ENCODE measurements around the gene KCND3.
A peak's percentile ranks its signal among the peaks of the same experiment; 100 is the strongest.

The KCND3 gene

DNA sequence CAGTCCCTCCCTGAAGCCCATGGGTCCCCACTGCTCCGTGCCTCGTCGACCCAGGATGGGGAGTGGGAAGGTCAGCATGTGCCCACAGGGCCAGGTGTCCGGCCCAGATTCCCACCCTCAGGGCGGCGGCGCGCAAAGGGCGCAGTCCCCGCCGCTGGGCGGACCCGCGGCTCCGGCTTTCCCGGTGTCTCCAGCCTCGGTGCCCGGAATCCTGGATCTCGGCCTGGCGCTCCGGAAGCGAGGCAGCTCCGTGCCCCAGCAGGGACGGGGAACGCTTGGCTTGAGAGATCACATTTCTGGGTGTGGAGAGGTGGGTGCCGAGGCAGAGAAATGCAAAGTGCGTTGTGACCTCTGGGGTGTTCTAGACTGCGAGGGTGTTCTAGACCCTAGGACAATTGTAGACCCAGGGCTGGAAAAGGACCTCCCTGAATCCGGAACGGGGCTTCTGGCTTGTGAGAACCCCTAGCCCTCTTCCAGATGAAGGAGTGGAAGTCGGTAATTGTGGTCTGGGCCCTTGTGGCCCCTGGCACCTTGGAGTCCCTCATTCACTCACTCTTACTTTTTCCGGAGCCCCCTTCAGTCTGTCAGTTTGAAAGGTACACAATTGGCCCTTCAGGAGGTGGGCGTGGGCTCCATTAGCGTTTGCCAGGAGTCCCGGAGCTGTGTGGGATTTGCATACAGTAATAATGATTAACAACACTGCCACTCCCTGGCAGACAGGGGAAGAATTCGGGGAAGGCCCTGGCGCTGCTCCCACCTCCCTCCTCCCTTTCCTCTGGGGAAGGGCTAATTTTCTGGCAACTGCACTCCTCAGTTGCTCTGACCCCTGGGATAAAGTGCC, 1.6 kb upstream of the KCND3 start:
- TF ChIP-seq POLR2AphosphoS5 (IDR thresholded peaks at IDR 0.05; ENCODE audit: low read depth) (no peak), SPI1 (IDR thresholded peaks at IDR 0.05; ENCODE audit: borderline replicate concordance, low read depth) (no peak), GABPA (IDR thresholded peaks at IDR 0.05; ENCODE audit: low read depth) (no peak)
- TF ChIP-seq, protein P1, sequence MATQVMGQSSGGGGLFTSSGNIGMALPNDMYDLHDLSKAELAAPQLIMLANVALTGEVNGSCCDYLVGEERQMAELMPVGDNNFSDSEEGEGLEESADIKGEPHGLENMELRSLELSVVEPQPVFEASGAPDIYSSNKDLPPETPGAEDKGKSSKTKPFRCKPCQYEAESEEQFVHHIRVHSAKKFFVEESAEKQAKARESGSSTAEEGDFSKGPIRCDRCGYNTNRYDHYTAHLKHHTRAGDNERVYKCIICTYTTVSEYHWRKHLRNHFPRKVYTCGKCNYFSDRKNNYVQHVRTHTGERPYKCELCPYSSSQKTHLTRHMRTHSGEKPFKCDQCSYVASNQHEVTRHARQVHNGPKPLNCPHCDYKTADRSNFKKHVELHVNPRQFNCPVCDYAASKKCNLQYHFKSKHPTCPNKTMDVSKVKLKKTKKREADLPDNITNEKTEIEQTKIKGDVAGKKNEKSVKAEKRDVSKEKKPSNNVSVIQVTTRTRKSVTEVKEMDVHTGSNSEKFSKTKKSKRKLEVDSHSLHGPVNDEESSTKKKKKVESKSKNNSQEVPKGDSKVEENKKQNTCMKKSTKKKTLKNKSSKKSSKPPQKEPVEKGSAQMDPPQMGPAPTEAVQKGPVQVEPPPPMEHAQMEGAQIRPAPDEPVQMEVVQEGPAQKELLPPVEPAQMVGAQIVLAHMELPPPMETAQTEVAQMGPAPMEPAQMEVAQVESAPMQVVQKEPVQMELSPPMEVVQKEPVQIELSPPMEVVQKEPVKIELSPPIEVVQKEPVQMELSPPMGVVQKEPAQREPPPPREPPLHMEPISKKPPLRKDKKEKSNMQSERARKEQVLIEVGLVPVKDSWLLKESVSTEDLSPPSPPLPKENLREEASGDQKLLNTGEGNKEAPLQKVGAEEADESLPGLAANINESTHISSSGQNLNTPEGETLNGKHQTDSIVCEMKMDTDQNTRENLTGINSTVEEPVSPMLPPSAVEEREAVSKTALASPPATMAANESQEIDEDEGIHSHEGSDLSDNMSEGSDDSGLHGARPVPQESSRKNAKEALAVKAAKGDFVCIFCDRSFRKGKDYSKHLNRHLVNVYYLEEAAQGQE (IDR thresholded peaks at IDR 0.05; ENCODE audit: insufficient replicate concordance, low read depth): no peak
- TF ChIP-seq, protein P2, sequence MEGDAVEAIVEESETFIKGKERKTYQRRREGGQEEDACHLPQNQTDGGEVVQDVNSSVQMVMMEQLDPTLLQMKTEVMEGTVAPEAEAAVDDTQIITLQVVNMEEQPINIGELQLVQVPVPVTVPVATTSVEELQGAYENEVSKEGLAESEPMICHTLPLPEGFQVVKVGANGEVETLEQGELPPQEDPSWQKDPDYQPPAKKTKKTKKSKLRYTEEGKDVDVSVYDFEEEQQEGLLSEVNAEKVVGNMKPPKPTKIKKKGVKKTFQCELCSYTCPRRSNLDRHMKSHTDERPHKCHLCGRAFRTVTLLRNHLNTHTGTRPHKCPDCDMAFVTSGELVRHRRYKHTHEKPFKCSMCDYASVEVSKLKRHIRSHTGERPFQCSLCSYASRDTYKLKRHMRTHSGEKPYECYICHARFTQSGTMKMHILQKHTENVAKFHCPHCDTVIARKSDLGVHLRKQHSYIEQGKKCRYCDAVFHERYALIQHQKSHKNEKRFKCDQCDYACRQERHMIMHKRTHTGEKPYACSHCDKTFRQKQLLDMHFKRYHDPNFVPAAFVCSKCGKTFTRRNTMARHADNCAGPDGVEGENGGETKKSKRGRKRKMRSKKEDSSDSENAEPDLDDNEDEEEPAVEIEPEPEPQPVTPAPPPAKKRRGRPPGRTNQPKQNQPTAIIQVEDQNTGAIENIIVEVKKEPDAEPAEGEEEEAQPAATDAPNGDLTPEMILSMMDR (IDR thresholded peaks at IDR 0.05; ENCODE audit: insufficient read depth, low read length): no peak
- H3K4me3 ChIP-seq (replicated peaks; ENCODE audit: insufficient read depth, low read length): no peak overlapping the region
- no peak overlapping the region for H3K27ac ChIP-seq (replicated peaks)
- peaks cover 63% of the 10 kb centered on the region for H3K27me3 ChIP-seq (ENCODE audit: insufficient read depth, poor library complexity, severe bottlenecking)
- peak in 1 of 2 experiments; percentile 25 for DNase-seq (ENCODE audit: low read depth in 1 of 2, low spot score in 1 of 2)

DNA sequence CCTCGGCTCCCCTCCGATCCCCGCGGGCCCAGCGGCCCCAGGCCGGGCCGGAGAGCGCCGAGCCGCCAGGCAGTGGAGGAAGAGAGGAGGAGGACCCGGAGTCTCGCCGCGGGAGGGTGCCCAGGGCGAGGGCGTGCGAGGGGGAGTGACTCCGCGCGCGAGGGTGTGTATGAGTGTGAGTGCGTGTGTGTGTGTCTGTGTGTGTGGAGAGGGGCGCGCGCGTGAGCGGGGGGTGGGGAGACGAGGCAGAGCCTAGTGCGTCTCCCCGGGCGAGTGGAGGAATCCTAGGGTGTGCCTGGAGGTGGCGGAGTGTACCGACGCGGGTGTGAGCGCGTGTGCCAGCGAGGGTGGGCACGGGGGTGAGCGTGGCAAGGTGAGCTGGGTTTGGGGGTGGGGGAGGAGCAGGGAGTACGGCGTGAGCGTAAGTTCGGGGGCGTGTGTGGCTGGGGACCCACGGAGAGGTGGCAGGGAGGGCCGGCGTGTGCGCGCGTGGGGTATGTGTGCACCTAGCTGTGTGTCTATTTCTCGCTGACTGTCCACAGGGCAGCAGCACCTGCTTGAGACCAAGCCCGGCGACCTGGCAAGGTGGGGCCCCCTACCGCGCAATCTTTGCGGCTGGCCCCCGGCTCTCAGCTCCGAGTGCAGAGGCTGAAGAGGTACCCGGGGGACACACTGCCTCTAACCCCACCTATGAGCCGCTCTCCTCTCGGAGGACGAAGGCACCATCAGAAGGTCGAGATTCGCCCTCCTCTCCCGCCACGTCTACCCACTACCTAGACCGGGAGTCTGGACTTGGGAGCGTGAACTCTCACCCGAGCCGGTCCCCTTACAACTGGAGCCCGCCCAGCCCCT, 784 bp upstream of the KCND3 start:
- Histone ChIP-seq H3K27me3 (ENCODE audit: insufficient read depth, poor library complexity, severe bottlenecking) (peaks cover 58% of the 10 kb centered on the region), H3K4me3 (replicated peaks; ENCODE audit: insufficient read depth, low read length) (peak overlapping the region; percentile 14), H3K27ac (replicated peaks) (no peak overlapping the region)
- DNase-seq (ENCODE audit: low read depth in 1 of 2, low spot score in 1 of 2): peak in 1 of 2 experiments; percentile 6
- TF ChIP-seq, protein P1 (IDR thresholded peaks at IDR 0.05; ENCODE audit: insufficient replicate concordance, low read depth): no peak
- TF ChIP-seq GABPA (IDR thresholded peaks at IDR 0.05; ENCODE audit: low read depth) (no peak), POLR2AphosphoS5 (IDR thresholded peaks at IDR 0.05; ENCODE audit: low read depth) (no peak), SPI1 (IDR thresholded peaks at IDR 0.05; ENCODE audit: borderline replicate concordance, low read depth) (no peak)
- TF ChIP-seq, protein P2 (IDR thresholded peaks at IDR 0.05; ENCODE audit: insufficient read depth, low read length): no peak

DNA sequence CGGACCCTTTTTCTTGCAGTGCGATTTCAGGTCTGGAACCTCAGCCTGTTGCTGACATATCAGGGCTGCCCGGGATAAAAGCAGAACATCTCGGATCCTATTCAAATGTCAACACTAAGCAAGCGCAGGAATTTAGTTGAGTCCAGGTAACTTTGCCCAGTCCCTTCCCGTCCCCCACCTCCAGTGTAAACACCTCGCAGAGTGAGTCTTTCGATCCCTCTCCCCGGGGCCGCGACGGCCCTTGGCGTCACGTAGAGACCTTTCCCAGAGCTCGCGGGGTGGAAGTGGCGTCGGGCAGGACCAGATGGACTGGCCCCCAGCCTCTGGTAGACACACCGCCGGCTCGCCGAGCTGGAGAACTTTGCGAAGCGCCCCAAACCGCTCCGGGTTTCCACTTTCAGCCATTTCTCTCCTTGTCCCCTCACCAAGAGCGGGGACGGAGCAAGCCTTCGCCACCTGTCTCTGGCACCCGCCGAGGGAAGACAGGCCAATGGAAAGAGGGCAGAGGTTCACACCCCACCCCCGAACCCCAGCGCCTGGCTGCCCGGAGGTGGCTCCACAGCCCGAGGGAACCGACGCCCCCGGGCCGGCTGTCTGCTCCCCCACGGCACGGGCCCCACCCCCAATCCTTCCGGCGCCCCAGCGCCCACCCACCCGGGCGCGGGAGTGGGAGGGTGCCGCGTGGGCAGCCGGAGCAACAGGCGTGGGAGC, 570 bp downstream of the KCND3 start:
- no peak for DNase-seq (ENCODE audit: low read depth in 1 of 2, low spot score in 1 of 2)
- H3K4me3 ChIP-seq (replicated peaks; ENCODE audit: insufficient read depth, low read length): peak overlapping the region; percentile 16; the same call in 1 of the 2 replicates
- H3K27ac ChIP-seq (replicated peaks): no peak overlapping the region
- TF ChIP-seq, protein P1 (IDR thresholded peaks at IDR 0.05; ENCODE audit: insufficient replicate concordance, low read depth): no peak
- TF ChIP-seq, protein P2 (IDR thresholded peaks at IDR 0.05; ENCODE audit: insufficient read depth, low read length): no peak
- no peak for TF ChIP-seq SPI1 (IDR thresholded peaks at IDR 0.05; ENCODE audit: borderline replicate concordance, low read depth)
- no peak for TF ChIP-seq GABPA (IDR thresholded peaks at IDR 0.05; ENCODE audit: low read depth)
- no peak for TF ChIP-seq POLR2AphosphoS5 (IDR thresholded peaks at IDR 0.05; ENCODE audit: low read depth)
- peaks cover 58% of the 10 kb centered on the region for H3K27me3 ChIP-seq (ENCODE audit: insufficient read depth, poor library complexity, severe bottlenecking)
